ENCODE measurements around the gene DDA1. TPM values are rescaled to one million over a fixed set of nuclear protein-coding genes. Genes with fewer than 3 reads are reported as not detected.

DDA1 gene
- total and polyA plus RNA-seq, 2 of the 13 experiments (the other 11 are each of a cell fraction or from before 2014, with no cell fraction given) = 24.5 to 26.0 TPM

GRCh38 chr19:17309198-17309964 is at the start of gene DDA1 (continued):
- TF ChIP-seq THAP11 (CRISPR knock-in tag; IDR thresholded peaks at IDR 0.05) = peak; percentile 97
- peak; percentile 79; the same call in 1 of the 2 replicates for TF ChIP-seq PITX1 (CRISPR knock-in tag; IDR thresholded peaks at IDR 0.05)
- TF ChIP-seq POLR2AphosphoS5 (IDR thresholded peaks at IDR 0.05; ENCODE audit: low read depth, low read length) = peak; percentile 76
- TF ChIP-seq ZNF574 (CRISPR knock-in tag; IDR thresholded peaks at IDR 0.05) = peak; percentile 59; the same call in 1 of the 2 replicates
- TF ChIP-seq ZNF12 (CRISPR knock-in tag; IDR thresholded peaks at IDR 0.05) = no peak
- no peak for TF ChIP-seq ZFP36L2 (CRISPR knock-in tag; IDR thresholded peaks at IDR 0.05)
- TF ChIP-seq ZNF20 (CRISPR knock-in tag; IDR thresholded peaks at IDR 0.05) = no peak
- no peak for TF ChIP-seq LBX2 (CRISPR knock-in tag; IDR thresholded peaks at IDR 0.05; ENCODE audit: borderline replicate concordance)
- no peak for TF ChIP-seq BRF2 (CRISPR knock-in tag; IDR thresholded peaks at IDR 0.05)
- no peak for TF ChIP-seq GPN1 (CRISPR knock-in tag; IDR thresholded peaks at IDR 0.05; ENCODE audit: borderline replicate concordance)
- no peak for TF ChIP-seq CC2D1A (CRISPR knock-in tag; IDR thresholded peaks at IDR 0.05)
- TF ChIP-seq FOXJ3 (CRISPR knock-in tag; IDR thresholded peaks at IDR 0.05; ENCODE audit: borderline replicate concordance) = no peak
- no peak for TF ChIP-seq ISX (CRISPR knock-in tag; conservative IDR thresholded peaks at IDR 0.05)
- no peak for TF ChIP-seq SIX1 (CRISPR knock-in tag; IDR thresholded peaks at IDR 0.05; ENCODE audit: borderline replicate concordance)
- no peak; the same call in 1 of the 2 replicates for TF ChIP-seq KLF15 (CRISPR knock-in tag; IDR thresholded peaks at IDR 0.05; ENCODE audit: borderline replicate concordance)
- TF ChIP-seq ZNF207 (IDR thresholded peaks at IDR 0.05; ENCODE audit: borderline replicate concordance) = no peak
- no peak for TF ChIP-seq ZNF260 (CRISPR knock-in tag; IDR thresholded peaks at IDR 0.05; ENCODE audit: borderline replicate concordance, low read depth)
- peak; percentile 73 for TF ChIP-seq KDM5B (CRISPR knock-in tag; IDR thresholded peaks at IDR 0.05; ENCODE audit: borderline replicate concordance)
- TF ChIP-seq CHD4 (IDR thresholded peaks at IDR 0.05; ENCODE audit: borderline replicate concordance, low read length) = no peak
- no peak; the same call in 1 of the 2 replicates for TF ChIP-seq TFDP1 (CRISPR knock-in tag; IDR thresholded peaks at IDR 0.05; ENCODE audit: borderline replicate concordance)
- no peak for TF ChIP-seq GPBP1L1 (CRISPR knock-in tag; IDR thresholded peaks at IDR 0.05)
- no peak for TF ChIP-seq DBP (CRISPR knock-in tag; IDR thresholded peaks at IDR 0.05; ENCODE audit: not compliant biosample characterization)
